Adipocyte (in vitro differentiated cells): Measurements from ENCODE around the gene ARL14EP.

Source experiments
- DNase-seq: peaks from one replicate; pipeline ENCODE4 v3.0.0-alpha.2; 2015; ENCODE audit warnings: low read depth
- H3K27me3 ChIP-seq: replicated peaks from 2 replicates; pipeline ENCODE4 v1.7.0; 2013; ENCODE audit warnings: mild to moderate bottlenecking, low read length, moderate library complexity; ENCODE audit not compliant: control insufficient read depth, insufficient read depth
- H3K36me3 ChIP-seq: 2 replicates; pipeline ENCODE4 v1.7.0; 2013; ENCODE audit warnings: low read length, mild to moderate bottlenecking, moderate library complexity; ENCODE audit not compliant: control insufficient read depth, insufficient read depth, severe bottlenecking
- H3K4me1 ChIP-seq: 2 replicates; pipeline ENCODE4 v1.7.0; 2013; ENCODE audit warnings: mild to moderate bottlenecking, low read length, moderate library complexity; ENCODE audit not compliant: control insufficient read depth, insufficient read depth
- H3K4me3 ChIP-seq: 2 replicates; pipeline ENCODE4 v1.7.0; 2013; ENCODE audit warnings: mild to moderate bottlenecking, low read length, moderate library complexity
- H3K9ac ChIP-seq: 2 replicates; pipeline ENCODE4 v1.7.0; 2013; ENCODE audit warnings: mild to moderate bottlenecking, low read length, moderate library complexity
- H3K9me3 ChIP-seq: 2 replicates; pipeline ENCODE4 v1.7.0; 2013; ENCODE audit warnings: mild to moderate bottlenecking, low read length, moderate library complexity; ENCODE audit not compliant: control insufficient read depth

Gene ARL14EP

DNA sequence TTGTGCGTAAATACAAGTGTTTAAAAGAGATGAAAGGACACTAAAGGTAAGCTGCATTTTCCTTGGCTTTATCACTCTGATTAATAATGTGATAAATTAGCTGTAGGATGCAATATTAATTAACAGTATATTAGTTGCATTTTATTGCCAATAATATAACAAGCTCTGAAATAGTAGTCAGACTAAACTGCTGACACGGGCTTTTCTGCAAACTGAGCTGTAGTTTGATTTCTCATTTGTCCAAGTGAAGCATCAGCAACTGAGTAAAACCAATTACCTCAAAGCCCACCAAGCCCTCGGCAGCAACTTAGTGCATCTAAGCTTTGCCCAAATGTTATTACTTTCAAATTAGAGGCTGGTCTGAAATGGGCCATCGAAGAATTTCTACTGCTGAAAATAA, 33.5 kb downstream of the ARL14EP start:
- Histone ChIP-seq H3K27me3 (peaks cover 35% of the 10 kb centered on the region), H3K36me3 (no peaks in the 10 kb centered on the region), H3K4me1 (no peaks in the 10 kb centered on the region), H3K4me3 (no peak overlapping the region), H3K9ac (no peak overlapping the region), H3K9me3 (peaks cover 4% of the 10 kb centered on the region)
- no peak for DNase-seq

DNA sequence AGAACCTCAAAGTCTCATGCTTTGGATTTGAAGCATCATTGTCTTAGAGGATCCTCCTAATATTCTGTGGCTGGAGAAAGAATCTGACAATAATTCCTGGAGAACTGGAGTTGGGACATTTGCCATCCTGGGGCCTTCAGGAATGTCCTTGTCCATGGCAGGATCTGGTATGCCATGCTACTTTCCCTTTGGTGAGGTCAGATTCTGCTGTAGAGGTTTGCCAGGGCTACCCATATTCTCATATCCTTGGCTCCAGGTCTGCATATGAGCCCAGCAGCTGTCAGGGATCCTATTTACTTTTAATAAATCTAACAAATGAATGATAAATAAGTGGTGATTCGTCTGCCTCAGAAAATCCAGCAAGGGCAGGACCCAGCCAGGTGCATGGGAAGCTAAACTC, 35.0 kb downstream of the ARL14EP start:
- Histone ChIP-seq H3K9me3 (peaks cover 4% of the 10 kb centered on the region), H3K4me1 (no peaks in the 10 kb centered on the region), H3K9ac (no peak overlapping the region), H3K27me3 (peaks cover 22% of the 10 kb centered on the region), H3K36me3 (no peaks in the 10 kb centered on the region), H3K4me3 (no peak overlapping the region)
- no peak for DNase-seq

DNA sequence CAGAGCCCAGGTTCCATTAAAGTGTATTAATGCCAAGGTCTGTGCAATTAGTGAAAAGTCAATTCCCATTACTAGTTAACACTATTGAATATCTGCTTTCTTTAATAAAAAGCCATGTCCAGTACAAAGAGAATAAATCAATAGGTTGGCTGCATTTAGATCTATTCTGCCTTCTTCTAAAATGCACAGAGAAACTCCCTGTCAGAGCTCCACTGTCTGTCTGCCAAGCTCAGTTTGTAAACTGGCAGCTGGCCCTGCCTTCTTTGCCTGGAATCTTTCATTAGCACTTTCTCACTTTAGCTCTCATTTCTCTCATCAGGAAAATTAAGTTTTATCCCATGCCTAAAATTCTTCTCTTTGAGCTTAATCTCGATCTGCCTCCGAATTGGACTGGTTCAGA, 35.6 kb downstream of the ARL14EP start:
- Histone ChIP-seq H3K9me3 (peaks cover 4% of the 10 kb centered on the region), H3K36me3 (no peaks in the 10 kb centered on the region), H3K27me3 (peaks cover 20% of the 10 kb centered on the region), H3K4me1 (no peaks in the 10 kb centered on the region), H3K4me3 (no peak overlapping the region), H3K9ac (no peak overlapping the region)
- no peak for DNase-seq

DNA sequence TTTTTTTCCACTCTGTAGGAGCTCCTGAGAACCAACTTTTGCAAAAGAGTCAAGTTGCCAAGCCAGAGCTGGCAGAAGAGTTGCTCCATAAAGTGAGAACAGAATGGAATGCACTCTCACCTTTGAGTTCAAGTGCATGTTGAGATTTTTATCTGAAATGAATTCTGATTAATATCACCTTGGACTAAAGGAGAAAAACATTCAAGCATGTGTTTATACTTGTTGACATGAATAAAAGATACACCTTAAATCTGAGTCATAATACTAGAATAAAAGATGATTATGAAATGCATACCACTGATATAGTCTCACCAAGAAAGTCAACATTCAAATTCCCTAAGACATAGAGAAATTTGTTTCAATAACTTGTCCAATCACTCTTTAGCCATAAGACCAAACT, 37.8 kb downstream of the ARL14EP start:
- Histone ChIP-seq H3K4me3 (no peak overlapping the region), H3K9me3 (no peaks in the 10 kb centered on the region), H3K27me3 (peaks cover 18% of the 10 kb centered on the region), H3K4me1 (no peaks in the 10 kb centered on the region), H3K9ac (no peak overlapping the region), H3K36me3 (no peaks in the 10 kb centered on the region)
- DNase-seq, result no peak

DNA sequence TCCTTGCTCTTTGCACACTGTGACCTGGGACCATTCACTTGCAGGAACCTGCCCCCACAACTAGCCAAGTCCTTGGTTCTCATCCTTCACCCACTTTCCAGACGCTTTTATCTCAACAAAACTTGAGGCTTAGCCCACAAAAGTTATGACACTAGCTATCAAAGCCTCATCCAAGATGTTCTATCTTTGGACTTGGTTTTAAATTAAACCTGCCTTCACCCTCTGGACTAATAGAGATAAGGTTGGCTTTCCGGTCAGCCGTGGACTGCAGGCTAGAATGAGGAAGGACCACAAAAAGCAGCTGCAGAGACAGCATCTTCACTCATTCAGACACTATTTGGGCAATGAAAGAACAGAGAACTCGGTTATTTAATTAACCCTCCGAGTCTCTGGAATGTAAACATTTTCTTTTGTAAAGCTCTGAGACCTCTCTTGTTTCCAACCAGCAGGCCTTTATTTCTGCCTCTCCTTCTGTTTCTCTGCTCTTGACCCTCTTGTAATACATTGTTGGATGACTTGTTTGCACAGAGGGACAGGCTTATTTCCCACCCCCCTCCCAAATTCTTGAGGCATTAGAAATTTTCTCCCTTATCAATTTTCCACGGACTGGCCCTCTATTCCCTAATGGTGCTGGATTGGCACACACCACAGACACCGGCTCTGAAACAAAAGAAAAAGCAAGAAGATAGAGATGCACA, 41.4 kb downstream of the ARL14EP start:
- Histone ChIP-seq H3K9me3 (no peaks in the 10 kb centered on the region), H3K9ac (no peak overlapping the region), H3K27me3 (peaks cover 10% of the 10 kb centered on the region), H3K4me1 (no peaks in the 10 kb centered on the region), H3K36me3 (no peaks in the 10 kb centered on the region), H3K4me3 (no peak overlapping the region)
- no peak for DNase-seq

DNA sequence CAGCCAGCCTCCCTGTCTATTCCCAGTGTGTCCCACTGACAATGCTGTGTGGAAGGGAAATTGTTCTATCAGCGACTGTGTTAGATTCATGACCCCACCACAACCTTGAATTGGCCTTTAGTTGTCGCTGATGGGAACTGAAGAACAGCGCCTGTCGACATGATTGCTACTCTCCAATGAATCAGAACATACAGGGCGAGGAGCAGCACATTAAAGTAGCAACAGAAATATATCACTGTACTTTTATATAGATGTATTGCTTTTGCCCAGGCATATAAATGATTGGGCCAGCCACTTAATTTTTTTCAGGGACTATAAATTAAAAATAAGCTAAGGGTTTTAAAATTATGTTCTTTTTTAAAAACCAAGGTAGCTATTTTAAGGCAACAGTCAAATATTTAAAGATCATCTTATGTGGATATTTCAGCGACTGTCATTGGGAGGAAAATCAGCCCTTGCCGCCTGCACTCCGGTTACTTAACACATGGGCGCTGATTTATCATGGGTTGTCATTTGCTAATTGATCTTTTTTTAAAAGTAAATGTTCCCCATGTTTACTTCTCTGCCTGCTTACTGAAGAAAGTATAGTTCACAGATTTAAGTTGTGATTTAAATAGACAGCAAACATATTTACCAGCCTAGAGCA, 42.1 kb downstream of the ARL14EP start:
- H3K9ac ChIP-seq, result no peak overlapping the region
- peaks cover 8% of the 10 kb centered on the region for H3K27me3 ChIP-seq
- DNase-seq, result no peak
- no peak overlapping the region for H3K4me3 ChIP-seq
- no peaks in the 10 kb centered on the region for H3K4me1 ChIP-seq
- H3K36me3 ChIP-seq, result no peaks in the 10 kb centered on the region
- no peaks in the 10 kb centered on the region for H3K9me3 ChIP-seq

DNA sequence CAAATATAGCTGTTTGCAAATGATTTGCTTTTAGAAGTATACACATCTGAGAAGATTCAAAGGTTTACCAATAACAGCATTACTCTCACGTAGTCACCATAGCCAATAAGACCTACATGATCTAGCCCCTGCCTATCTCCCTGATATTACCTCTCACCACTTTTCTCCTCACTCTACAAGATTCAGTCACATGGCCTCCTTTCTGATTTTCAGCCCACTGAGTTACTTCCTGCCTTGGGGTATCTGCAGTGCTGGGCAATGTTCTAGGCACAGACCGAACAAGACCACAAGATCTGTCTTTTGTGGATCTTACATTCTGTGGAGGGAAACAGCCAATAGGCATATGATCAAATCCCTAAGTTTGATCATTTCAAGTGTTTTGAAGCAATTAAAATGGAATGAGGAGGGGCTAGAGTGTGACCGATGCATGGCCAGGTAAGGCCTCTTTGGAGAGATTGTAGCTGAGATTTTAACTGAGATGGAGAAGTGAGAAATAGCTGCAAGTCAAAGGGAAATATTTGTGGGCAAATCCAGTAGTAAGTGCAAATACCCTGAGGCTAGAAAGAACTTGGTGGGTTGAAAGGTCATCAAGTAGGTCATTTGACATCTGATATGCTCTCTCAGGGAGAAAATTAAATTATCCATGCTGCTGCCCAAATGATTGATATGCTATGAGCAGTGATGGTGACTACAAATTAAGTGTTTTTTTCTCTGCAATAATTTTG, 43.1 kb downstream of the ARL14EP start:
- Histone ChIP-seq H3K4me3 (no peak overlapping the region), H3K4me1 (no peaks in the 10 kb centered on the region), H3K9me3 (no peaks in the 10 kb centered on the region), H3K9ac (no peak overlapping the region), H3K36me3 (no peaks in the 10 kb centered on the region), H3K27me3 (peaks cover 8% of the 10 kb centered on the region)
- no peak for DNase-seq

DNA sequence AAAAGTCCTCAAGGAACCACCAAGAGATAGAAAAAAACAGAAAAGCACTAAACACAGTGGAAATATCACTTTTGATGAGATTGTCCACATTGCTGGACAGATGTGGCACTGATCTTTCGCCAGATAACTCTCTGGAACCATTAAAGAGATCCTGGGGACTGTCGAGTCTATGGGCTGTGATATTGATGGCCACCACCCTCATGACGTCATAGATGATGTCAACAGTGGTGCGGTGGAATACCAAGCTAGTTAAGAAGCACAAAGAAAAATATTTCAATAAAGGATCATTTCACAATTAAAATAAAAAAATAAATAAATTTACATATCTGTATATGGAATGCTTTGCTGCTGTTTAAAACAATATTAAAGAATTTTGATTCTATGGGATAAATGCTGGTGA, 45.5 kb downstream of the ARL14EP start:
- no peak overlapping the region for H3K4me3 ChIP-seq
- no peak for DNase-seq
- H3K4me1 ChIP-seq, result no peaks in the 10 kb centered on the region

DNA sequence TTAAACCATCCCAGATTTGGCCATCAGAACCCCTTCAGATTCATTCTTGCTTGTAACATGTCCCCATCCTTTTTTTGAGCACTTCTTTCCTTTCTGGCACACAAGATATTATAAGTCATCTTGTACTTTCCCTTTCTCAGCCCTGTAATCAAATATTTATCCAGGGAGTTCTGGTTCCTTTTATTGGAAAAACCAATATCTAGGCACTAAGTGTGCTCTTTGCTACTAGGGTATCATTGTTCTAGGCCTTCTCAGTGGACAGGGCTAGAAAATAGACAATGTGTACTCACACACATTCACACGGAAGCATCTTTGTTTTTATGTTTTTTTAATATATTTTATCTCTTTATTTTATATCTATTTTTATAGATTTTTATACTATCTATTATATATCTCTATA, 47.3 kb downstream of the ARL14EP start:
- Histone ChIP-seq H3K36me3 (no peaks in the 10 kb centered on the region), H3K9me3 (no peaks in the 10 kb centered on the region), H3K4me3 (no peak overlapping the region), H3K27me3 (peaks cover 8% of the 10 kb centered on the region), H3K4me1 (no peaks in the 10 kb centered on the region), H3K9ac (no peak overlapping the region)
- DNase-seq, result no peak

More for the DNA sequence above, 45.5 kb downstream of the ARL14EP start:
- Histone ChIP-seq H3K27me3 (peaks cover 8% of the 10 kb centered on the region), H3K9me3 (no peaks in the 10 kb centered on the region), H3K9ac (no peak overlapping the region), H3K36me3 (no peaks in the 10 kb centered on the region)

DNA sequence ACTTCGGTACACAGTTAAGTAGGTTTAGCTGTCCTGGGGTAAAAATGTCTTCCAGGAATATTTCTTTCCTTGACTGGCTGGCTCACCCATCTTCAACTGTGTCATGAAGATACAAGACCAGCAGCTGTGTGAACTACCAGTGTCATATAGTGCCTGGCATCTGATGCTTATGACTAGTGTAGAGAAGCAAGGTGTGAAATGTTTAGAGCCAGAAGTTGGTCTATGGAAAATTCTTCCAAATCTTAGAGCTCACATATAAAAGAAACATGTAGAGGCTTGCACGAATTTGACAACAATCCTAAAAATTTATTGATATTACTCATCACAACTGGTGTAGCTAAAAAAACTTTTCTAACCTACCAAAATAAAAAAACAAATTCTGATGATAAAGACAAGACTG, 54.4 kb downstream of the ARL14EP start:
- Histone ChIP-seq H3K9ac (no peak overlapping the region), H3K4me1 (no peaks in the 10 kb centered on the region), H3K9me3 (no peaks in the 10 kb centered on the region), H3K27me3 (peaks cover 23% of the 10 kb centered on the region), H3K4me3 (no peak overlapping the region), H3K36me3 (no peaks in the 10 kb centered on the region)
- DNase-seq, result no peak

DNA sequence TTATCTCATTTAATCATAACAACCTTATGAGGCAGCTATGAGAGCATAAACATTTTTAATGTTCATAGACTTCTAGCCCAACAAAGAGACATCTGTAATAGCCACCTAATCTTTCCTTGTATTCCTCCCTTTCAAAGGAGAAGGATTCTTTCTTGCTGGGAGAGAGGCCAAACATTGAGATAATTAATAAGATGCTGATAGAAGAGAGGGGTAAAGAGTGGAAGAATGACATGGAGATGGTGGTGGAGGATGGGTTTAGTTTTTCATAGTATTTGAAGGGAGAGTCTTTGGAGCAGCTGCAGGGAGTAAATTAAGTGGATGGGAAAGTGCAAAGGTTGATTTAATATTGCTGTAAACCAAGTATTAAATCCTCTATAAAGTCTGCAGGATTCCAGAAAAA, 57.9 kb downstream of the ARL14EP start:
- H3K36me3 ChIP-seq, result no peaks in the 10 kb centered on the region

More for the DNA sequence above, 57.9 kb downstream of the ARL14EP start:
- no peak overlapping the region for H3K4me3 ChIP-seq
- H3K27me3 ChIP-seq, result peaks cover 23% of the 10 kb centered on the region
- H3K4me1 ChIP-seq, result no peaks in the 10 kb centered on the region
- no peak overlapping the region for H3K9ac ChIP-seq
- no peaks in the 10 kb centered on the region for H3K9me3 ChIP-seq
- no peak for DNase-seq
